Stimulated activated naive CD4-positive, alpha-beta T cell (primary cell): Measurements from ENCODE around the gene CLPX.
"Not testable (repeated sequence)": the region's sequence is repeated elsewhere in the genome, so short reads cannot be mapped to it uniquely, and the experiment has no call there.

Source experiments
- DNase-seq, 6 experiments: peaks; one replicate each; lab custom pipeline; 2025; lab: John Stamatoyannopoulos, UW

Gene CLPX

DNA sequence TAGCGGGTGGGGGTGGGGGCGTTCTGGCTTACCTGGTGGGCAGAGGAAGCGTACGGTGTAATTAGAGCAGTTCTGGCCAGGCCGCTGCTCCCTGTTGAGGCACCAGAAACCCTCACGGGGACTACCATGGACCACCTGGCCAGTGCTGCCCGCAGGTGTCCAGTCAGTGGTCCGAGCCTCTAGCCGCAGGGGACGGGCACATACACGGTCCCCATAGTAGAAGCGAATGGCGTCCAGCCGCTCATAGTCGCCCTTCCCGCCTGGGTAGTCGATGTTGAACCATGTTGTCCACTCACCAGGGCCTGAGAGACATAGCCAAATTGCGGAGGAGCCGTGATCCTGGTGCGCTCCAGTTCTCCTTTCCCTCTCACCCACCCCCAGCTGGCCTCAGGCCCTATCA lies 21.6 kb upstream of the CLPX start:
- DNase-seq: no peak

DNA sequence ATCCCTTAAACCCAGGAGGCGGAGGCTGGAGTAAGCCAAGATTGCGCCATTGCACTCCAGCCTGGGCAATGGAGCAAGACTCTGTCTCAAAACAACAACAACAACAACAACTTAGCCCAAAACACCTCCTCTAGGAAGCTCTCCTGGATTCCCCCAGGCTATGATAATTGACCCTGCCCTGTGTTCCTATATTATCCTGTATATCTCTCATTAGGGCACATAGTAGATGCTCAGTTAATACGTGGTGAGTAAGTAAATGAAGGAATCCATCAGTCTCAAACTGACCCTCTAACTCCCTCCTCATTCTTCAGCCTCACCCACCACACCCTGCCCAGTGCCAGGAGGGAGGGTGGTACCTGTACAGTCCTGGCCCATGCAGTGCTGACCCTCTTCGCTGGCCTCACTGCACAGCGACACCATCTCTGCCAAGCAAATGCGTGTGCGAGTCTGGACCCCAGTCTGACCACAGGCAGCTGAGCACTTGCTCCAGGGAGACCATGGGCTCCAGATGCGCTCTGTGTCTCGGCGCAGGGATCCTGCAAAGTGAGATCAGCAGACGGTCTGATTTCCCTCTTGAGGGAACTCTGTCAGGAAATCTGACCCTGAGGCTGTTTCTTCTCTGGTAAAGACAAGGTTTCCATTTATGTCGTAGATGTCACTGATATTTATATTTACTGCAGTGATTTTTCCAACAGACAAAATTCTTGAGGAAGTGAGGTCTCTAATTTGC lies 20.0 kb upstream of the CLPX start:
- no peak for DNase-seq

DNA sequence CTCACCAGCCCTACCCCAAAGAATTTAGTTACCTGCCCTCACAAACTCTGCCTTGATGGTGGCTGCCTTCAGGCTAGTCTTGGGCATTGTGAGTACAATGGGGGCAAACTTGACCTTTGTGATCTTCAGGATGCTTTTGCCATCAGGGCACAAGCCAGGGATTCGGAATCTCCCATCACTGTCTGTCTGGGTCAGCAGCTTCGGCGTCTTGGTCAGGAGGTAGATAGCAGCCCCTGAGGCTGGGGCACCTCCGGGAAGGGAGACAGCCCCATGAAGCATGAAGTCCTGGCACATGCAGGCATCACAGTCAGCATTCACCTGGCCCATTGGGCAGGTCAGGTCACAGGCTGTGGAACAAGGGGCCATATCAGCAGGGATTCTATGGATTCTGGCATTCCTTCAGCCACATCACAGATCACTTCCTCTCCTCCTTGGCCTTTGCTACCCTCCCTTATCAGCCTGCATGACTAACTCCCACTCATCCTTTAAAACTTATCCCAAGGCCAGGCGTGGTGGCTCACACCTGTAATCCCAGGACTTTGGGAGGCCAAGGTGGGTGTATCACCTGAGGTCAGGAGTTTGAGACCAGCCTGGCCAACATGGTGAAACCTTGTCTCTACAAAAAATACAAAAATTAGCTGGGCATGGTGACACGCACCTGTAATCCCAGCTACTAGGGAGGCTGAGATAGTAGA lies 19.2 kb upstream of the CLPX start:
- no peak for DNase-seq

DNA sequence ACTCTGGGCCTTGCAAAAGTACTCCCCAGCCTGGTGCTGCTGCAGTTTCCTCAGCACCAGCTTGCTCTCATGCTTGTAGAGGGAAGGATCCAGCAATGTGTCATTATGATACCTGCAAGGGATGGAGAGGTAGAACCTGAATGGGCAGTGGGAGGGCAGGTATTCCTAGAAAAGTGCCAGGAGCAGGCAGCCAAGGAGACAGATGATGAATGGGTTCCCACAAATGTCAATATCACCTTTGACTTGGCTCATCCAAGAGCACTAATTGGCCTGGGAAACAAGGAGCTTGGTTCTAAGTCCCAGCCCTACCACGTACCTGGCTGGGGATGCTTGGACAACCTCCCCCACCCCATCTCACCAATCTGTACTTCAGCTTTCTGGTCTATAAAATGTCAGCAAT lies 16.8 kb upstream of the CLPX start:
- DNase-seq: no peak

DNA sequence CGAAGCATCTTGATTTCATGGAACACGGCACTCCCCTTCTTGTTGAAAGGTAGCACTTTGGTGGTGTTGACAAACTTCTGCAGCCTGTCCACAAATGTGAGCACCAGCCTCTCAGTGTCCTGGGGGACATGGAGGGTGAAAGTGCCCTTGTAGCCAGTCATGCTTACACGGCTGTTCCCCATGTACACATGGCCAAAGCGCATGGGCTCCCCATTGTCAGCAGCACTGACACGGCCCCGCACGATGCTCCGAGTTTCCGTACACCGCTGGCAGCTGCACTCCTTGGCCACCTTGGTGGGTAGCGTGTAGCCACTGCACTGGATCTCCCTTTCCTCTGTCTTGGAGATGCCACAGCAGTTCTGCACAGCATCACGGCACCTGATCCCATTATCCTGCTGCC lies 13.4 kb upstream of the CLPX start:
- DNase-seq: no peak

DNA sequence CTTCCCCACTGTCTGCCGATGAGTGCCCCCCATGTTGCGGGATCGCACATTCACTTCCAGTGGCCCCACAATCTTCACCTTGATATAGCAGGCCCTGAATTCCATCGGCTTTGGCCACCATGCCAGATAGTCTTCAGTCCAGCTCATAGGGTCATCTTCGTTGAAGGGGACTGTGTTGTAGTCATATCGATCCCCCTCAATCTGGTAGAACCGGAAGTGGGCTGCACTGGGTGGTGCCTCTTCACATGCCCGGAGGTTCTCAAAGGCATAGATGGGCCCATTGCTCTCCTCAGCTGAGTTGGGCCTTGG lies 12.1 kb upstream of the CLPX start:
- DNase-seq: no peak

DNA sequence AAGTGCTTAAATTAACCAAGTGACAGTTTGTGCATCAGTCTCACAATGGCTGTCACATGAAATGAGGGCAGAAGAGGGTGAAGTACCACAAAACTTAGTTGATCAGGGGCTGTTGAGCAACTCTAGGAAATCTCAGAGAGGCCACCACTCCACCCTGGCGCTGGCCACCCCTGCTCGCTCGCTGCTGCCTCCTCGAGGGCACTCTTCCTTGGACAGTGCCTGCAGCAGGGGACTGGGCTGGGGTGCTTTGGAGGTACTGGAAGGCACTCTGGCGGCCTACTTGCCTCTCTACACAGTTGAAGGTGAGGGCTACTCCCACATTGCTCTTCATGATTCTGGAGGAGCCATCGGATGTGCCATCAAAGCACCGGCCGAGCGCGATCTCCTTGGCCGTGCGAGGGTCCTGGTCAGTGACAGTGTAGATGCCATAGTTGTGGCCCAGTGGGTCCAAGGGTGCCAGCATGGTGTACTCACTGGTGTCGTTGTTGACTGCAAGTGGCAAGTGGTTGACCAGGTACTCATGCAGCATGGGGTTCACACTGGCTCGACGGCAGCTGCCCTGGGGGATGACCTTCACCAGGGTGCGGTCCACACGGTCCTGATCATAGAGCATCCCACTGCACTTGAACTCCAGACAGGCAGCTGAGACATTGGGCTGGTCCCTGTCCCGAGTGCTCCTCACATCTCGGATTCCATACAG lies 11.6 kb upstream of the CLPX start:
- DNase-seq: no peak

DNA sequence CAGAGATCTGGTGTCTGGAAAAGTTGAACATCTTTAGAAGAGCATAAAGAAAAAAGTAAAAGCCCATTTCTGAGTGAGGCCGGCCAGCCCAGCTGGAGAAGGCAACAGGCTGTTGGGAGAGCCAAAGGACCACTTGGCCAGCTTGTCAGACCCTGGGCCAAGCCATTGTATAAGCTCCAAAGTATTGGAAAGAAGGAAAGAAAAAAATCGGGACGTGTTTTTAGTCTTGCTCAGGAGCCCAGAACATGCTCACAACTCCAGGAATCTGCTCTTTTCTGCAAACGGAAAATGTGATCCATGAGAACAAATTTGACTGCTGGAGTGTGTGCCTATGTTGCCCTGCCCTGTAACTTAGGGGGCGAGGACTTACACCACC lies 10.4 kb upstream of the CLPX start:
- DNase-seq: no peak

DNA sequence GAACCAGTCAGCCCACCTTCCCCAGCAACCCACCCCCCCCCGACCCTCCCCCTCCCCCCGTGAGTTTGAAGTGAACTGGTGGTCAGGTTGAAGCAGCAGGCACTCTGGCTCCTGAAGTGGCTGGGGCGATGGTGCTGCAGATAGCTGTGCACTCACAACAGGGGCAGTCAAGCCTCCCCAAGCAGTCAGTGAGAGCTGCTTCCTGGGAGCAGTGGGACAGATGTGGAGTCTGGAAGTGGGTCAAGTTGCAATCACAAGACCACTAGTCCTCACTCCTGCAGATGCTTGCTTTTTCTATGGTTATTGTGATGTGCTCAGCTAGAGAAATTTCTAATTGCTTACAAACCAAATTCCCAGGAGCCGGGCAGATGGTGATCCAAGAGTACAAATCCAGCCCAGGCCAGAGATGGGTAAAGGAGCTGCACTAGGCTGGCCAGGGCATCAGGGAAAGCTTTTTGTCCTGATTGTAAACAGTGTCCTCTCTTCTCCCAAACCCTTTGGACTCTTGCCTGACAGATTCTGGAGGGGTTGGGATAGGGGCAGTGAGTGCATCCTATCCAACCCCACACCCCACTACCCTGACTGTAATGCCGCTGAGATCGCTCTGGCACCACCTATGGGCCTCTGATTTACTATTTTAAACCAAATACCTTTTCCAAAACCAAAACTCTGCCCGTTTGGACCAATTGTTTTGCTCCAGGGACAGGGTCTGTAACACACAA lies 9.8 kb upstream of the CLPX start:
- no peak for DNase-seq

DNA sequence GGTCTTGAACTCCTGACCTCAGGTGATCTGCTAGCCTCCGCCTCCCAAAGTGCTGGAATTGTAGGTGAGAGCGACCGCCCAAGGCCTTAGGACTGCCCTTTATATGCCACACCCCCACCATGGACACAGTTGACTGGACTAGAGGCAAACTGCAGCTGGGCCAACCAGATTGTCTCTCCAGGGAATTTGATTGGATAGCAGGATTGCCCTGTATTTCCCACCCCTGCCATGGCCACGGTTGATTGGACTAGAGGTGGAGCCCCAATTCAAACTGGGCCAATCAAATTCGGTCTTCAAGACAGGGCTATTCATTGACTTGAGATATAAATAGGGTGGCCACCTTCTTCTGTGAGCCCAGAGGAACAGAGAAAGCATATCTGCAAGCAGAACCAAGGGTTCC lies 6.9 kb upstream of the CLPX start:
- no peak for DNase-seq

DNA sequence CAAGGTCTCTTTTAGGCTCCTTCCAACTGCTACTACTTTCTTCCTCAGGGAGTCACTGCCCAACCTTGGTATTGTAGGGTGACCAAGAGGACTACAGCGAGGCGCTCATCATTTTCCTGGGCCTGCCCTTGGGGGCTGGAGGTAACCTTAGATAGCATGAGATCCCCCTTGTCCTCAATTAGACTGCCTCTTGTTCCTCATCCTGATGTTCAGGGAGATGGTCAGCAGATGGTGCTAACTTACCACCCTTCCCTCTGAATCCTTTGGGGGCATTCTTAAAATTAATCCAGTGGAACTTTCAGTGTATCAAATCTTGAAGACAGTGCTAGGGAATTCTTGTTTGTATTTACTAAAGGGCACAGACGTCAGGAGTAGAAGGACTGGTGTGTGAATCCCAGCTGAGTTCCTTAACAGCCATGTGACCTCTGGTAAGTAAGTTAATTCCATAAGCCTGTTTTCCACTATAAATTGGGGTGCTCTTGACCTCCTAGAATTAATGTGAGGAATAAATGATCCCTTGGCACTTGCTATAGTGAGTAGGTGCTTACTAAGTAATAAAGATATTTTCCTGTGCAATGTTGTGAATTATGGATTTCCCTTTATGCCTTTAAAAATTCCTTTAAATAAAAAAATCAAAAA lies 4.1 kb upstream of the CLPX start:
- no peak for DNase-seq

DNA sequence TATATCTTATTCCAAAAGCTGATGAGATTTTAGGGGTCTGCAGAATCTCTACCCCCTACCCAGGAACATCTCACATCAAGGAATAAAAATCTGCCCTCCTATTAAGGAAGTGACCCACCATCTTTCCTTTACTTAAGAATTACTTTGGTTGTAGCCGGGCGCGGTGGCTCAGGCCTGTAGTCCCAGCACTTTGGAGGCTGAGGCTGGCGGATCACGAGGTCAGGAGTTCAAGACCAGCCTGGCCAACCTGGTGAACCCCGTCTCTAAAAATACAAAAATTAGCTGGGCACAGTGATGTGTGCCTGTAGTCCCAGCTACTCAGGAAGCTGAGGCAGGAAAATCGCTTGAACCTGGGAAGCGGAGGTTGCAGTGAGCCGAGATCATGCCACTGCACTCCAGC lies 3.3 kb upstream of the CLPX start:
- not testable (repeated sequence) for DNase-seq

DNA sequence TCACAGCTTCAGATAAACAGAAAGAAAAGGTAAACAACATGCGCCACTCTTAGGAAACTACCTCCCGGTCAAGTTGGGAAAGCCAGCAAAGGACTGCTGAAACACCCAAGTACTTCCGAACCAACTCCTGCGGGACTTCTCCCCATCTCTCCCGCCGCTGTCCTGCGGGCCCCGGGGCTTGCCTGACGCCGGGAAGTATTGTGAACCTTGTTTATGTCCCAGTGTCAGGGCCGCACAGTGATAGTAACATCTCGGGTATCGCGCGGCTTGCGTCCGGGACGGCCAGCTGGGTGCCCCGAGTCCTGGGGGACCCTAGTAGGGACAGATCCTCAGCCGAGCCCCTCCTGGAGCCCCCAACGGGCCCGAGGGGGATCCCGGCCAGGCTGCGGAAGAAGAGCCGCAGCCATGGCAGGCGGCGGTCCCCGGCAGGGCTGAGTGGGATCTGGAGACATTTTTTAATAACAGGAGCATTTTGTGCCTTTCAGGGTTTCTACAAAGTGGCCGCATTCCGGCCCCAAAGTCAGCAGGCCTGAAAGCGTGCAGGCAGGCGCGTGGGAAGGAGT lies 756 bp downstream of the CLPX start:
- DNase-seq: peak in 4 of 6 experiments; percentile 22 to 54 (median 35)

DNA sequence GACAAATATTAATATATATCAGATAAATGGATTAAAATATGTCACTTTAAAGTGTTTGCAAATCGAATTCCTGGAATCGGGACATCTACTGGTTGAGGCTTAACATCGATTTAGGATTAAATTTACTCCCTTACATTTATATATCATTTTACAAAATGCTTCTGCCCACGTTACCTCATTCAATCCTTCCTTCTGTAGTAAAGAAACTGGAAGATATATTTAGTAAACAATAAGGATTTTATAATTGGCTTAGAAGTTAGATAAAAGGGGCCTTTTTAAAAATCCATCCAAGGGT lies 1.3 kb downstream of the CLPX start:
- DNase-seq: no peak

DNA sequence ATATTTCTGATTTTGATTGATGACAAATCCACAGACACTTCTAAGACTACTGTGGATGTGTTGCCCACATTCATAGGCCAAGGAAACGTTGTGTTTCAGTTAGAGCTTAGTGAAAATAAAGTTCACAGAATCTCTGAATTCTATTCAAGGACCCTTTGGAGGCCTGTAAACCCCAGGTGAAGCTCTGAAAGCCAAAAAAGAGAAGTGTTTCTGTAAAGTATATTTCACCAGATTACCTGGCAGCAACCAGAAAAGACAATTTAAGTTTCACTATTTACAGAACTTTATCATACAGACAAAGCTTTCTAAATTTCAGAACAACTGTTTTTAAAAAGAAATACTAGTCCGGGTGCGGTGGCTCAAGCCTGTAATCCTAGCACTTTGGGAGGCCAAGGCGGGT lies 2.6 kb downstream of the CLPX start:
- no peak for DNase-seq

DNA sequence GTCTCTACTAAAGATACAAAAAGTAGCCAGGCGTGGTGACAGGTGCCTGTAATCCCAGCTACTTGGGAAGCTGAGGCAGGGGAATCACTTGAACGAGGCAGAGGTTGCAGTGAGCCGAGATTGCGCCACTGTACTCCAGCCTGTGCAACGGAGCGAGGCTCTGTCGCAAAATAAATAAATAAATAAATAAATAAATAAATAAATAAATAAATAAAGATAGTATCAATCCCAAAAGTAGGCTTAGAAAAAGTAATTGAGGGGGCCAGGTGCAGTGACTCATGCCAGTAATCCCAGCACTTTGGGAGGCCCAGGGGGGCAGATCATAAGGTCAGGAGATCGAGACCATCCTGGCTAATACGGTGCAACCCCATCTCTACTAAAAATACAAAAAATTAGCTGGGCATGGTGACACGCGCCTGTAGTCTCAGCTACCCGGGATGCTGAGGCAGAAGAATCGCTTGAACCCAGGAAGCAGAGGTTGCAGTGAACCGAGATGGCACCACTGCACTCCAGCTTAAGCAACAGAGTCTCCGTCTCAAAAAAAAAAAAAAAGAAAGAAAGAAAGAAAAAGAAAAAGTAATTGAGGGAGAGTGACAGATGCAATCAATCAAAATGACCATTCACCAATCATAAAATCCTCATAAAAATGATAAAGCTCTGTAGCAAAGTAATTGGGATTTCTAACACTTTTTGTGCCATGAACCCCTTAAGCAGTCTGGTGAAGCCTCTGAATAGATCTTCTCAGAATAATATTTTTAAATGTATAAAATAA lies 3.4 kb downstream of the CLPX start:
- DNase-seq: not testable (repeated sequence)

DNA sequence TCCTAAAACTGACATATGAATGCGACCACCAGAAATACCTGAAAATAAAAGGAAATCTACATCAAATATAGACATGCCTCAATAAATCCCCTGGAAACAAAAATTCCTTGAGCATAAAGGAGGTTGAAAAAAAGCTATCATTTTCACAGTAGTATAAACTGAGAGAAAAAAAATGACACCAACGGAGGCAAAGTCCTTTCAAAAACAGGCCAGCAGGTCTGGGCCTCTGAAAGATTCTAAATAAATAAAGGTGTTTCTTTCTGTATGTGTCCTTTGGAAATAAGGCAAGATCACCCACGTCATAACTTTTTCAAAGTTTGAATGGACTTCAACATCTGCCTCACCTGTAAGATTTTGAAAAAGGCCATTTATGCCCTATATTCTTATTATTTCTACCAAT lies 5.0 kb downstream of the CLPX start:
- DNase-seq: no peak

DNA sequence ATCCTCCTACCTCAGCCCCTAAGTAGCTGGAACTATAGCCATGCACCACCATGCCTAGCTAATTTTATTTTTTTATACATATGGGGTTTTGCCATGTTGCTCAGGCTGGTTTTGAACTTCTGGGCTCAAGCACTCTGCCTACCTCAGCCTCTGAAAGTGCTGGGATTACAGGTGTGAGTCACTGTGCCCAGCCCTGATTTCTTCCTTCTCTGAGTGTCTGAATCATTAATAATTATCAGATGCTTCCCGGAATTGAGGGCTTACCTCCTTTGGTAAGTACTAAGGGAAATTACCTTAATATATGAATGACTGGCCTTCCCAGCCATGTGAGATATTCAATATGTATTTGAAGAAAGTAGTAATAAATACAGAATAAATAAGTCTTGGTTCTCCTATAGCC lies 7.2 kb downstream of the CLPX start:
- no peak for DNase-seq

DNA sequence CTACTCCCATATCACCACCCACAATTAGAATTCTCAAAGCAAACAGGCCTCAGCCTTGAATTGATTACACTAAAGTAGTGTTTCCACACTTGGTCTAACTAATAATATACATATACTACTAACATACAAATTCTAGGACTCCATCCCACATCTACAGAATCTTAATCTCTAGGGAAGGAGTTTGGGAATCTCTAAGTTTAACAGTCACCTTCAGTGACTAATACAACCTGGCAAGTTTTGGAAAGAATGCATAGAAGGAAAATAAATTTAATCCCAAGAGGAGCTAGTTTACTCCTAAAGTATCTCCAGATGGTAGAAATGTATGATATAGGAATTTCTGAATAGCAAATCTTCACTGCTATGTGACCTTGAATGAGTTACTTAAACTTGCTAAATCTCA lies 9.1 kb downstream of the CLPX start:
- no peak for DNase-seq

DNA sequence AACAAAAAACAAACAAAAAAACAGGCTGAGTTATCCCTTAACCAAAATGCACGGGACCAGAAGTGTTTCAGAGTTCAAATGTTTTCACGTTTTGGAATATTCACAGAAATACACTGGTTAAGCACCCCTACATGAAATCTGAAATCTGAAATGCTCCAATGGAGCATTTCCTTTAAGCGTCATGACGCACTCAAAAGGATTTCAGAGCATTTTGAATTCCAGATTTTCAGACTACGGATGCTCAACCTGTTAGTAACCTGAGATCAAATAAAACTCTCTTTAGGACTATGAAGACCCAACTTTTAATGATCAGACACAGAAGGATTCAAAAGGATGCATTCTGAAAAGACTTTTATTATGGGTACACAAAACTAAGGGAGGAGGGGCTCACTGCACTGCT lies 9.6 kb downstream of the CLPX start:
- no peak for DNase-seq

DNA sequence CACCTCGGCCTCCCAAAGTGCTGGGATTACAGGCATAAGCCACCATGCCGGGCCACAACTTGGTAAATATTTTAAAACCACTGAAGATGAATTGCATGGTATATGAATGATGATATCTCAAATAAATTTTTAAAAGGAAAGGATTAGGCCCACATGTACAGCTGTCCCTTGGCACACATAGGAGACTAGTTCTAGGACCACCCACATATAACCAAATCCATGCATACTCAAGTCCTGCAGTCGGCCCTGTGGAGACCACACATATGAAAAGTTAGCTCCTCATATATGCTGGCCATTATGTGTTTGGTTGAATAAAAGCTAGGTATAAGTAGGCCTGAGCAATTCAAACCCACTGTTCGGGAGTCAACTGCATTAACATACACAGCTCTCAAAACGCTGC lies 10.6 kb downstream of the CLPX start:
- no peak for DNase-seq

DNA sequence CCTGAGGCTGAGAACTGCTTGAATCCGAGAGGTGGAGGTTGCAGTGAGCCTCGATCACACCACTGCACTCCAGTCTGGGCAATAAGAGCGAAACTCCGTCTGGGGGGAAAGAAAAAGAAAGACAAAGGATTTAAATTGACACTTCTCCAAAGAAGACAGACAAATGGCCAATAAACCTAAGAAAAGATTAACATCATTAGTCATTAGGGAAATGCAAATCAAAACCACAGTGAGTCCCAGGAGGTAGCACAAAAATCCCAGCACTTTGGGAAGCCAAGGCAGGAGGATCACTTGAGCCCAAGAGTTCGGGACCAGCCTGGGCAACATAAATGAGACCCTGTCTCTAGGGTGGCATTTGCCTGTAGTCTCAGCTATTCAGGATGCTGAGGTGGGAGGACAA lies 12.6 kb downstream of the CLPX start:
- DNase-seq: no peak
